Choroid plexus epithelial cell (primary cell): ENCODE results near the gene UNC5CL.

Experiments
- DNase-seq: peaks from one replicate; pipeline ENCODE4 v3.0.0-alpha.2; 2010; ENCODE audit warnings: low read depth
- H3K4me3 ChIP-seq: 2 replicates; pipeline ENCODE4 v1.5.1; 2011; ENCODE audit warnings: low read depth, mild to moderate bottlenecking, control low read depth, low read length, moderate library complexity
- TF ChIP-seq, protein P1 (sequence below): conservative IDR thresholded peaks from 2 replicates; pipeline ENCODE4 v1.5.1; 2011; ENCODE audit warnings: low read depth, mild to moderate bottlenecking, control low read depth, inconsistent platforms, low read length, moderate library complexity

UNC5CL gene

DNA sequence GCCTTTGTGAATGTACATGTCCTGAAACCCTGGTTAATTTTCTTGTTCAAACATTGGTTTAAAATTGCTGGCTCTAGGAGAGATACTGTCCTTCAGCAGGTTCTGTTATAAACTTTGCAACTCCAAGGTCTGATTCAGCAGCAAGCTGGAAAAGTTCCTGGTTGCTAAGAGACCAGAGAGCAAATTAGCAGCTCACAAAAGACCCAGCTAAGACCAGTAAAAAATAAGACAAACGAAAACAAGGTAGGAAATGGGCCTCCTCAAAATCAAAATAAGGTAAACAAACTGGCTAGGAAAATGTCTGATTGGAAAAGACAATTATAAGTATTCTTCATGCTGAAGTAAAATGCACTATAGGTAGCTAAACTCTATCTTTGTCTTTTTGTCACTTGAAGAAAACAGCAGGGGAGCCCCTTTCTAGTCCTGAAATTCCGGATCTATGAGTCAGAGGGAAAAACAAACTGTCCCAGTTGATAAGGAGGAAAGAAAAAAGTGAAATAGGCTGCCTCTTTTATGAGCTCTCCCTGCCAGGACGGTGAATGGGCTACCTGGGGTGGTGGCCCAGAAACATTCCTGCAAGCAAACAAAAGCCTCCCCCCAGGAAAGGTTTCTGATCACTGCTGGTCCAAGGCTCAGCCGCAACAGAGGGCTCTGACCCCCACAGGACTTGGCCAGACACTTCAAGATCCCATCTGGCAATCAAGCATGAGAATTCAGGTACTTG is 41.6 kb downstream of the UNC5CL start:
- TF ChIP-seq, protein P1, sequence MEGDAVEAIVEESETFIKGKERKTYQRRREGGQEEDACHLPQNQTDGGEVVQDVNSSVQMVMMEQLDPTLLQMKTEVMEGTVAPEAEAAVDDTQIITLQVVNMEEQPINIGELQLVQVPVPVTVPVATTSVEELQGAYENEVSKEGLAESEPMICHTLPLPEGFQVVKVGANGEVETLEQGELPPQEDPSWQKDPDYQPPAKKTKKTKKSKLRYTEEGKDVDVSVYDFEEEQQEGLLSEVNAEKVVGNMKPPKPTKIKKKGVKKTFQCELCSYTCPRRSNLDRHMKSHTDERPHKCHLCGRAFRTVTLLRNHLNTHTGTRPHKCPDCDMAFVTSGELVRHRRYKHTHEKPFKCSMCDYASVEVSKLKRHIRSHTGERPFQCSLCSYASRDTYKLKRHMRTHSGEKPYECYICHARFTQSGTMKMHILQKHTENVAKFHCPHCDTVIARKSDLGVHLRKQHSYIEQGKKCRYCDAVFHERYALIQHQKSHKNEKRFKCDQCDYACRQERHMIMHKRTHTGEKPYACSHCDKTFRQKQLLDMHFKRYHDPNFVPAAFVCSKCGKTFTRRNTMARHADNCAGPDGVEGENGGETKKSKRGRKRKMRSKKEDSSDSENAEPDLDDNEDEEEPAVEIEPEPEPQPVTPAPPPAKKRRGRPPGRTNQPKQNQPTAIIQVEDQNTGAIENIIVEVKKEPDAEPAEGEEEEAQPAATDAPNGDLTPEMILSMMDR = no peak
- no peak overlapping the region for H3K4me3 ChIP-seq
- peak; percentile 79 for DNase-seq

DNA sequence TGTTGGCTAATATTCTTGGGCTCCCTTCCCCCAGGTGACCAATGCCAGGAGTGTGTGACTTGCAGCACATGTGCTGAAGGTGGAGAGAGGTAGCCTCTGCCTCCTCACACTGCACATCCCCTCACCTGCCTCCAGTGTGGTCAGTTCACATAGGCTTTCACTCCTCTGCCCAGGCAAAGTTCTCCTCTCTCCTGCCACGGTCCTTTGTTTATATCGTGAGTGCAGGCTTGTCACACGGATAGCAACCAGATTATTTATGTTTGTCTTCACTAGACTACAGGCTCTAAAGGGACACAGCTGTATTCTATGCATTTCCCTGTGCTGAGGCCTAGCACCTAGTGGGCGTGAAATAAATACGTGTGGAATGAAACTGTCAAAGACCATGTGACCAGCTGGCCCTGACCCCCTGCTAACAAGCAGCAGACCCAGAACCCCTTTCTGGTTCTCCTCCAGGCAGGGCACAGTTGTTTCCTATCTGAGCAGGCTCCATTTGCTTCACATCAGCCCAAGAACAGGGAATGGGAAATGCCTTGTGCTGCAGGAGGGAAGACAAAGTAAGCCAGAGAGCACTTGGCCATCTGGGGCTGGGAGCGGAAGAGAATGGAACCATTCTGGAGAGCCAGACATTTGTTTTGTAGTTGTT is 42.3 kb downstream of the UNC5CL start:
- H3K4me3 ChIP-seq = no peak overlapping the region
- TF ChIP-seq, protein P1 = peak; percentile 3
- peak; percentile 29 for DNase-seq

DNA sequence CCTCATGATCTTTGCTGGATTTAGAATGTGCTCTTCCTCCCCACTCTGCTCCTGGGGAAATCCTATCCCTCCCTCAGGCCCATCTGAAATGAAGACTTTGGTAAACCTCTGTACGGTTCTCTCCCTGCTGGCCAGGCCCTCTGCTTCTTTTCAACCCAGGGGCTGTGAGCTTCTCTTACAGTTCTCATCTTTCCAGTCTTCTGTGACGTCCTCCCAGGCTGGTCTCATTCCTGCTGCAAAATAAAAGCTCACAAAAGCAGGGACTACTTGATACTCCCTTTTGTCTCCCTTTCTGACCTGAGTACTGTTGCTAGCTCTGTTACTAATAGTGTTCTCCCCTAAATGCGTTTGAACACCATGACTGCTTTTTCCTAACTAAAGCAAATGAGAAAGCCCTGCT is 46.3 kb downstream of the UNC5CL start:
- H3K4me3 ChIP-seq = no peak overlapping the region
- TF ChIP-seq, protein P1 = no peak
- DNase-seq = no peak

DNA sequence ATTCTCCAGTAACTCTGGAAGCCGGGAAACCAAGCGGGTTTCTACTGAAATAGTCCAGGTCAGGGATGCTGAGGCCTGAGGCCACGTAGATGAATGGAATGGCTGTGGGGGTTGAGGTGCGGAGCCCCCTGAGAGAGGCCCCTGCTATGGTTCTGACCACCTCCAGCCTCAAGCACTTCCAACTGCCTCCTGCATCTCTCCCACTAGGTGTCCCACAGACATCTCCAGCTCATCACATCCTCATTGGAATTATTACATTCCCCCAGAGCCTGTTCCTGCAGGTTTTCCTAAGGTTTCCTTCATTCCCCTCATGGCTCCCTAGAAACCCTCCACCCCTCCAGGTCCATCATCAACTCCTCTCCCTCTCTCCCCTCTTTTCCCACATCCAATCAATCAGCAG is 48.7 kb downstream of the UNC5CL start:
- no peak overlapping the region for H3K4me3 ChIP-seq
- no peak for DNase-seq
- TF ChIP-seq, protein P1 = peak; percentile 20

DNA sequence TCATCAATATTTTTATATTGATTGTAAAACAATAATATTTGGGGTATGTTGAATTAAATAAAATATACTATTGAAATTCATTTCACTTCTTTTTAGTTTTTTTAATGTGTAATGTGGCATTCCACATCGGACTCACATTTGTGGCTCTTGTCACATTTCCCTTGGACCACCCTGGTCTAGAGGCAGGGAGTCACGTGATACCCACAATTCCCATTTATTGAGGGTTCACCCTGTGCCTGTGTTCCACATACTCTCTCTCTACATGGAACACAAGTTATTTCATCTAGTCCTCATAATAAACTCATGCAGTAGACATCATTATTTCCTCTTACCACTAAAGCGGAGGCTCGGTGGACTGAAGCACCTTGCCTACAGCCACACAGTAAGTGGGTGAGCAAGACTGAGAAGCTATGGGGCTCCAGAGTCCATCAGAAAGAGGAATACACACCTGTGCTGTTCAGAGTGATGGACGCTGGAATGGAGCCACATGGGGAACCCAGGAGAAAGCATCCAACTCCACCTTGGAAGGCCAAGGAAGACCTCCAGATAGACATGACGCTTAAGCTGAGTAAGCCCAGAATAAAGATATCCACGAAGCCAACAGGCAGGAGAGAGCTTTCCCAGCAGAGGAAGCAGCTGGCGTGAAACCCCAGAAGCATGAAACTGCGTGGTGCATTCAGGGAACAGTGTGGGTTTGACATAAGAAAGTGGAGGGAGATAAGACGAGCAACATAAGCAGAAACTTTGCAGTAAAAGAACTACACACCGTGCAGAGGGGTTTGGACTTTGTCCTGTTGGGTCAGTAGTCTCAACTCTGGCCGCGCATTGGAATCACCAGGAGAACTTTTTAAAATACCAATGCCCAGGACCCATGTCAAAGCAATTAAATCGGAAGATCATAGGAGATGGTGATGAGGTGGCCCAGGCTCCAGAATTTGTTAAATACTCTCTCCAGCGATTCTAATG is 49.5 kb downstream of the UNC5CL start:
- H3K4me3 ChIP-seq = no peak overlapping the region
- TF ChIP-seq, protein P1 = no peak
- no peak for DNase-seq

DNA sequence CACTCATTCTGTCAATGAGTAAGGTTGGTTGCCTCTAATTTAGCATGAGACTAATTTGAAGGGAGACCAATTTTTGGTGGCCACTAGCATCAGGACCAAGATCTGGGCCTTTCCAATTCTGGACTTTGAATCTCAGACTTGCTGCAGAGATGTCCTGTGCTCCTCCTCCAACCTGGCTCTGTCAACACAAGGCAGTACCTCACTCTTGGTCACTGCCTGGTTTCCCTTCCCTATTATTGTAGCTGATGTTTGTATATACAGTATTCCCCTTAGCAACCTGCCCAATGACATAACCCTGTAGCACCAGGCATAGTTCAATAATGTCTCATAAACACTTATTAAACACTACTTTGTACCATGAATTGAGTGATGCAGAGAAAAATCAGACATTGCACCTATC is 50.4 kb downstream of the UNC5CL start:
- no peak overlapping the region for H3K4me3 ChIP-seq
- DNase-seq = no peak
- TF ChIP-seq, protein P1 = no peak
